ENCODE measurements around the gene IL17B. TPM values are rescaled to one million over a fixed set of nuclear protein-coding genes. Genes with fewer than 3 reads are reported as not detected.

The IL17B gene
- total and polyA plus RNA-seq, 4 donors: 0.87 to 4.0 (median 2.2) TPM

- H3K27ac ChIP-seq (ENCODE audit: low read depth, low read length): peak overlapping the region; percentile 79
- no peak for DNase-seq (ENCODE audit: low read depth in 4 of 6, low spot score in 6 of 6)
- no peaks in the 10 kb centered on the region for H3K36me3 ChIP-seq (ENCODE audit: control insufficient read depth, insufficient read depth, low read length)
- H3K27me3 ChIP-seq (ENCODE audit: control insufficient read depth, insufficient read depth, low read length): no peaks in the 10 kb centered on the region
- peak overlapping the region; percentile 45 for H3K4me3 ChIP-seq (ENCODE audit: low read depth, low read length)
- no peaks in the 10 kb centered on the region for H3K9me3 ChIP-seq (ENCODE audit: control insufficient read depth, insufficient read depth, low read length)
- peaks cover 20% of the 10 kb centered on the region for H3K4me1 ChIP-seq (ENCODE audit: control insufficient read depth, insufficient read depth, low read length)
- 92% methylated on average over 12 of the region's 12 CpGs for WGBS (ENCODE audit: insufficient coverage)
Measured at GRCh38 chr5:149408252-149409099, 29.4 kb upstream of the IL17B start.

- H3K4me1 ChIP-seq (ENCODE audit: control insufficient read depth, insufficient read depth, low read length): peaks cover 20% of the 10 kb centered on the region
- DNase-seq (ENCODE audit: low read depth in 4 of 6, low spot score in 6 of 6): no peak
- H3K4me3 ChIP-seq (ENCODE audit: low read depth, low read length): peak overlapping the region; percentile 45
- H3K27ac ChIP-seq (ENCODE audit: low read depth, low read length): peak overlapping the region; percentile 79
- H3K9me3 ChIP-seq (ENCODE audit: control insufficient read depth, insufficient read depth, low read length): no peaks in the 10 kb centered on the region
- no peaks in the 10 kb centered on the region for H3K27me3 ChIP-seq (ENCODE audit: control insufficient read depth, insufficient read depth, low read length)
- 65% methylated on average over 9 of the region's 11 CpGs for WGBS (ENCODE audit: insufficient coverage)
- H3K36me3 ChIP-seq (ENCODE audit: control insufficient read depth, insufficient read depth, low read length): no peaks in the 10 kb centered on the region
Measured at GRCh38 chr5:149407323-149408251, 28.5 kb upstream of the IL17B start.

GRCh38 chr5:149406979-149407306, 27.9 kb upstream of the IL17B start:
- H3K36me3 ChIP-seq (ENCODE audit: control insufficient read depth, insufficient read depth, low read length): no peaks in the 10 kb centered on the region
- no peak for DNase-seq (ENCODE audit: low read depth in 4 of 6, low spot score in 6 of 6)
- H3K27ac ChIP-seq (ENCODE audit: low read depth, low read length): peak overlapping the region; percentile 79
- 70% methylated on average over 3 of the region's 4 CpGs for WGBS (ENCODE audit: insufficient coverage)
- H3K4me3 ChIP-seq (ENCODE audit: low read depth, low read length): peak overlapping the region; percentile 45
- no peaks in the 10 kb centered on the region for H3K9me3 ChIP-seq (ENCODE audit: control insufficient read depth, insufficient read depth, low read length)
- no peaks in the 10 kb centered on the region for H3K27me3 ChIP-seq (ENCODE audit: control insufficient read depth, insufficient read depth, low read length)
- peaks cover 20% of the 10 kb centered on the region for H3K4me1 ChIP-seq (ENCODE audit: control insufficient read depth, insufficient read depth, low read length)

- H3K9me3 ChIP-seq (ENCODE audit: control insufficient read depth, insufficient read depth, low read length): no peaks in the 10 kb centered on the region
- H3K4me1 ChIP-seq (ENCODE audit: control insufficient read depth, insufficient read depth, low read length): peaks cover 20% of the 10 kb centered on the region
- whole genome bisulfite sequencing (ENCODE audit: insufficient coverage): 74% methylated on average over 7 of the region's 9 CpGs
- peak overlapping the region; percentile 45 for H3K4me3 ChIP-seq (ENCODE audit: low read depth, low read length)
- H3K36me3 ChIP-seq (ENCODE audit: control insufficient read depth, insufficient read depth, low read length): no peaks in the 10 kb centered on the region
- peak overlapping the region; percentile 79 for H3K27ac ChIP-seq (ENCODE audit: low read depth, low read length)
- H3K27me3 ChIP-seq (ENCODE audit: control insufficient read depth, insufficient read depth, low read length): no peaks in the 10 kb centered on the region
- DNase-seq (ENCODE audit: low read depth in 4 of 6, low spot score in 6 of 6): peak in 1 of 6 donors; percentile 63
Measured at GRCh38 chr5:149406203-149406978, 27.3 kb upstream of the IL17B start.

- peak overlapping the region; percentile 79 for H3K27ac ChIP-seq (ENCODE audit: low read depth, low read length)
- DNase-seq (ENCODE audit: low read depth in 4 of 6, low spot score in 6 of 6): no peak
- 71% methylated on average over 15 of the region's 16 CpGs for WGBS (ENCODE audit: insufficient coverage)
- H3K4me1 ChIP-seq (ENCODE audit: control insufficient read depth, insufficient read depth, low read length): peaks cover 20% of the 10 kb centered on the region
- H3K36me3 ChIP-seq (ENCODE audit: control insufficient read depth, insufficient read depth, low read length): no peaks in the 10 kb centered on the region
- H3K4me3 ChIP-seq (ENCODE audit: low read depth, low read length): no peak overlapping the region
- H3K9me3 ChIP-seq (ENCODE audit: control insufficient read depth, insufficient read depth, low read length): no peaks in the 10 kb centered on the region
- H3K27me3 ChIP-seq (ENCODE audit: control insufficient read depth, insufficient read depth, low read length): no peaks in the 10 kb centered on the region
Measured at GRCh38 chr5:149405550-149406202, 26.6 kb upstream of the IL17B start.

- Histone ChIP-seq H3K27ac (ENCODE audit: low read depth, low read length) (no peak overlapping the region), H3K9me3 (ENCODE audit: control insufficient read depth, insufficient read depth, low read length) (no peaks in the 10 kb centered on the region), H3K36me3 (ENCODE audit: control insufficient read depth, insufficient read depth, low read length) (no peaks in the 10 kb centered on the region), H3K4me1 (ENCODE audit: control insufficient read depth, insufficient read depth, low read length) (peaks cover 20% of the 10 kb centered on the region), H3K27me3 (ENCODE audit: control insufficient read depth, insufficient read depth, low read length) (no peaks in the 10 kb centered on the region), H3K4me3 (ENCODE audit: low read depth, low read length) (no peak overlapping the region)
- DNase-seq (ENCODE audit: low read depth in 4 of 6, low spot score in 6 of 6): no peak
- WGBS (ENCODE audit: insufficient coverage): 84% methylated on average over 6 of the region's 17 CpGs
Measured at GRCh38 chr5:149404746-149405549, 25.9 kb upstream of the IL17B start.

- WGBS (ENCODE audit: insufficient coverage): 69% methylated on average over 6 of the region's 15 CpGs
- DNase-seq (ENCODE audit: low read depth in 4 of 6, low spot score in 6 of 6): no peak
Measured at GRCh38 chr5:149403923-149404745, 25.0 kb upstream of the IL17B start.

GRCh38 chr5:149402291-149402690, 23.2 kb upstream of the IL17B start:
- Histone ChIP-seq H3K27me3 (ENCODE audit: control insufficient read depth, insufficient read depth, low read length) (no peaks in the 10 kb centered on the region), H3K4me3 (ENCODE audit: low read depth, low read length) (no peak overlapping the region), H3K9me3 (ENCODE audit: control insufficient read depth, insufficient read depth, low read length) (no peaks in the 10 kb centered on the region), H3K27ac (ENCODE audit: low read depth, low read length) (no peak overlapping the region), H3K36me3 (ENCODE audit: control insufficient read depth, insufficient read depth, low read length) (no peaks in the 10 kb centered on the region), H3K4me1 (ENCODE audit: control insufficient read depth, insufficient read depth, low read length) (peaks cover 14% of the 10 kb centered on the region)
- 67% methylated on average over 1 of the region's 3 CpGs for WGBS (ENCODE audit: insufficient coverage)
- DNase-seq (ENCODE audit: low read depth in 4 of 6, low spot score in 6 of 6): no peak

More at GRCh38 chr5:149403923-149404745, 25.0 kb upstream of the IL17B start:
- Histone ChIP-seq H3K4me1 (ENCODE audit: control insufficient read depth, insufficient read depth, low read length) (peaks cover 20% of the 10 kb centered on the region), H3K4me3 (ENCODE audit: low read depth, low read length) (no peak overlapping the region), H3K36me3 (ENCODE audit: control insufficient read depth, insufficient read depth, low read length) (no peaks in the 10 kb centered on the region), H3K27ac (ENCODE audit: low read depth, low read length) (no peak overlapping the region), H3K27me3 (ENCODE audit: control insufficient read depth, insufficient read depth, low read length) (no peaks in the 10 kb centered on the region), H3K9me3 (ENCODE audit: control insufficient read depth, insufficient read depth, low read length) (no peaks in the 10 kb centered on the region)
